Measurements from ENCODE around the gene KTN1.

KTN1 gene

DNA sequence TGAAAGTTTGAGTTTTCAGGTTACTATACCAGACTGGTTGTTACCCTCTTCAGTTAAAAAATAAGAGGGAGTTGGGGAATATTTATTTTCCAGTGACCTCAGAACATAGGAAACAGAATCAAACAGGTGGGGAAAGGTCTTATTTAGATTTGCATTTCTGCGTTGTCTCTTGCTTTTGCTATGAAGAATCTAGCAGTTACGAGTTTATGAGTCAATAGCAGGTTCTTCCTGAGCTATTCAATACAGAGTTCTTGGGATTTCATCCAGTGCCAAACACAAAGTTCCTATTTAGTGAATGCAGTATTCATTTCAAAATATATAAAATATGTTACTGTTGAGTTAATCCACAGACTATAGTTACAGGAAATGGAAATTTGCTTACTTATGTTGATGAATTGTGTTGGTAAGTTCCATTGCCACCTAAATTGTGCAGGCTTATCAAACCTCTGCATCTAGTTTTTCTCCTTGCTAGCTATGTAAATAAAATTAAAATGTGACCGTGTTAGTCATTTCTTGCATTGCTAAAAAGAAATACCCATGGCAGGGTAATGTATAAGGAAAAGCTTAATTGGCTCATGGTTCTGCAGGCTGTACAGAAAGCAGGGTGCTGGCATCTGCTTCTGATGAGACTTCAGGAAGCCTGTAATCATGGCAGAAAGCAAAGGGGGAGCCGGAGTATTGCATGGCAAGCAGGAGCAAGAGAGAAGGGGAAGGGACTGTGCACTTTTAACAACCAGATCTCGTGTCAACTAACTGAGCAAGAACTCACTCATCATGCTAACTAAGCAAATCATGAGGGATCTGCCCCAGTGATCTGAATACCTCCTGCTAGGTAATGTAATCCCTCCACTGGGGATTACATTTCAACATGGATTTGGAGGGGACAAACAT lies 110.2 kb downstream of the KTN1 start:
- H3K27ac ChIP-seq: no peak overlapping the region
- TF ChIP-seq, protein P1, sequence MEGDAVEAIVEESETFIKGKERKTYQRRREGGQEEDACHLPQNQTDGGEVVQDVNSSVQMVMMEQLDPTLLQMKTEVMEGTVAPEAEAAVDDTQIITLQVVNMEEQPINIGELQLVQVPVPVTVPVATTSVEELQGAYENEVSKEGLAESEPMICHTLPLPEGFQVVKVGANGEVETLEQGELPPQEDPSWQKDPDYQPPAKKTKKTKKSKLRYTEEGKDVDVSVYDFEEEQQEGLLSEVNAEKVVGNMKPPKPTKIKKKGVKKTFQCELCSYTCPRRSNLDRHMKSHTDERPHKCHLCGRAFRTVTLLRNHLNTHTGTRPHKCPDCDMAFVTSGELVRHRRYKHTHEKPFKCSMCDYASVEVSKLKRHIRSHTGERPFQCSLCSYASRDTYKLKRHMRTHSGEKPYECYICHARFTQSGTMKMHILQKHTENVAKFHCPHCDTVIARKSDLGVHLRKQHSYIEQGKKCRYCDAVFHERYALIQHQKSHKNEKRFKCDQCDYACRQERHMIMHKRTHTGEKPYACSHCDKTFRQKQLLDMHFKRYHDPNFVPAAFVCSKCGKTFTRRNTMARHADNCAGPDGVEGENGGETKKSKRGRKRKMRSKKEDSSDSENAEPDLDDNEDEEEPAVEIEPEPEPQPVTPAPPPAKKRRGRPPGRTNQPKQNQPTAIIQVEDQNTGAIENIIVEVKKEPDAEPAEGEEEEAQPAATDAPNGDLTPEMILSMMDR (IDR thresholded peaks at IDR 0.05): no peak
- no peak for TF ChIP-seq ZFX (IDR thresholded peaks at IDR 0.05; ENCODE audit: borderline replicate concordance)

DNA sequence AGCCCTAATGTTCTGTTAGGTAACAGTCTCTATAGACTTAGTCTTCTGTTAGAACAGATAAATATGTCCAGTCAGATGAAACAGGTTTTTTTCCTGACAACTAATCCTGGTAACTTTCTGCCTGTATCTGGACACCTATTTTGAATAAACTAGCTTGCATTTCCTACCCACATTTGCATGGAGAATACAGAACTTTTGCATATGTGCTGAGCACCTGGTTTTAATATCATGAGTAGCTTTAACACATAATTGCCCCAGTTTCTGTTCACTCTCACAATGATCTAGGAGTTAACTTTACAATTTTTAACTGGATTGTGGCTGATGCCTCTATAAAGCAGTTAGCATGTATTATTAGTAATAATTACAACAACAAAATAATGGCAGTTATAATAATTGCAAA lies 111.7 kb downstream of the KTN1 start:
- no peak for TF ChIP-seq ZFX (IDR thresholded peaks at IDR 0.05; ENCODE audit: borderline replicate concordance)
- TF ChIP-seq, protein P1 (IDR thresholded peaks at IDR 0.05): no peak
- no peak overlapping the region for H3K27ac ChIP-seq

GRCh38 chr14:55693904-55694303 lies 113.9 kb downstream of the KTN1 start:
- no peak overlapping the region for H3K27ac ChIP-seq
- TF ChIP-seq, protein P1 (IDR thresholded peaks at IDR 0.05): no peak
- no peak for TF ChIP-seq ZFX (IDR thresholded peaks at IDR 0.05; ENCODE audit: borderline replicate concordance)

GRCh38 chr14:55697414-55697861 lies 117.4 kb downstream of the KTN1 start:
- H3K27ac ChIP-seq: no peak overlapping the region

GRCh38 chr14:55698051-55698450 lies 118.0 kb downstream of the KTN1 start:
- no peak overlapping the region for H3K27ac ChIP-seq
- TF ChIP-seq, protein P1 (IDR thresholded peaks at IDR 0.05): no peak
- TF ChIP-seq ZFX (IDR thresholded peaks at IDR 0.05; ENCODE audit: borderline replicate concordance): no peak

More at GRCh38 chr14:55697414-55697861, 117.4 kb downstream of the KTN1 start:
- no peak for TF ChIP-seq ZFX (IDR thresholded peaks at IDR 0.05; ENCODE audit: borderline replicate concordance)
- TF ChIP-seq, protein P1 (IDR thresholded peaks at IDR 0.05): no peak

DNA sequence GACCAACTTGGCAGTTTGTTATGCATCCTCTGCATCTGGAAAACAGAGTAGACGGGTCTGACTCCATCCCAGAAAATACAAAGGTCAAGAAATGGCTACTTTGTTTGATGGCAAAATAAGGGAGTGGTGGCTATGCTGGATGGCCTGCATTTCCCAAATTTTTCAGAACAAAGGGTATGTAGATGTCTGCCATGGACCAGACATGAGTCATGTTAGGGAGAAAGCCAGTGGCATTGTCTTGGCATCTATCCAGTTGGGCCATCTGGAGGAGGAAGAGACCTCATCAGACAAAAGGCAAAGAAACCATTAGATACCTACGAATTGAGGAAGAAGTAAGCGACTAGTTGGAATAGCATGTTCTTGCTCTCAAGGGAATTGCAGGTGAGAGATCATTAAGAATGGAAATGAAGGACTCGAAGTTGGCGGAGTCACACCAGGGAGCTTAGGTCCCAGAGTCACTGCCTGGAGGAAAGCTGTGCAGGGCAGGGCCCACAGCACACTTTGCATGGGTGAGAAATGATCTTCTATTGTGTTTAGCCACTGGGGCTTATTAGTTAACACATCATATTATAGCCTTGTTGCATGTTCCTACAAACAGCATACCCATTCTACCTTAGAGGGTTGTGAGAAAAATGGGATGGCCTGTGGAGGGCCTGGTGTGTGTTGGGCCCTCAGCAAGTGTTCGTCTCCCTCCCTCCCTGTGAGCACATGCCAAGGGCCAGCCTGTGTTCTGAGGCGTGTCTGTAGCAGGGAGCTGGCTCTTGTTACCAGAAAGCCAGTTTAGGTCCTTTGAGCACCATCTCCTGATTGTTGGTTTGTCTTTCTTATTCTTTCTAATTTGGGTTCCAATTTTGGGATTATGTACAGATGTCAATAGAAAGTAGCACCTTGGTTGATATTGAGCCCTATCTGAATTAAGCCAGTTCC lies 119.4 kb downstream of the KTN1 start:
- H3K27ac ChIP-seq: no peak overlapping the region
- TF ChIP-seq, protein P1 (IDR thresholded peaks at IDR 0.05): no peak
- TF ChIP-seq ZFX (IDR thresholded peaks at IDR 0.05; ENCODE audit: borderline replicate concordance): no peak

Data from 22Rv1 (cell line).